Stimulated activated CD4-positive, alpha-beta T cell treated with anti-CD3 and anti-CD28 coated beads, Interleukin-1b, Interleukin-23, amount 100 ng/mL, for 24 hours (primary cell): ENCODE results near the gene CPSF2.

Experiments
- DNase-seq, 4 experiments: peaks; one replicate each; pipeline ENCODE4 v3.0.0-alpha.2; 2020; ENCODE audit warnings: low read depth in 4 of 4, low spot score in 1 of 4

The CPSF2 gene

GRCh38 chr14:92121670-92122350 is at the start of gene CPSF2, which contains the start of gene NDUFB1:
Gene CPSF2, plus strand, starts transcription at chr14:92121969. Its CDS starts 9,016 bp downstream, at chr14:92130985.
Gene NDUFB1, minus strand, starts transcription at chr14:92121706. Its CDS starts 4,069 bp downstream, at chr14:92117637.
- peak; percentile 72 to 82 (median 78) for DNase-seq

GRCh38 chr14:92074555-92074954 is 47.2 kb upstream of the CPSF2 start:
- no peak for DNase-seq

- no peak for DNase-seq
Measured at GRCh38 chr14:92088494-92088893, 33.3 kb upstream of the CPSF2 start.

- DNase-seq, result no peak
Measured at GRCh38 chr14:92093320-92093719, 28.4 kb upstream of the CPSF2 start.

GRCh38 chr14:92099802-92100201 is 22.0 kb upstream of the CPSF2 start:
- no peak for DNase-seq

- DNase-seq, result no peak
Measured at GRCh38 chr14:92103363-92103989, 18.3 kb upstream of the CPSF2 start.

- no peak for DNase-seq
Measured at GRCh38 chr14:92105073-92105892, 16.5 kb upstream of the CPSF2 start.

- peak in 1 of 4 experiments; percentile 8 for DNase-seq
Measured at GRCh38 chr14:92105893-92106142, 16.0 kb upstream of the CPSF2 start.

GRCh38 chr14:92106143-92106926 is 15.4 kb upstream of the CPSF2 start, which contains the start of gene ATXN3:
Gene ATXN3, minus strand, starts transcription at chr14:92106582. Its CDS starts 30 bp downstream, at chr14:92106552.
- DNase-seq, result peak; percentile 85 to 94 (median 90)

GRCh38 chr14:92108345-92109254 is 13.2 kb upstream of the CPSF2 start:
- no peak for DNase-seq

GRCh38 chr14:92109490-92109889 is 12.3 kb upstream of the CPSF2 start:
- DNase-seq, result no peak

GRCh38 chr14:92121207-92121669 is 531 bp upstream of the CPSF2 start:
- peak in 1 of 4 experiments; percentile 11 for DNase-seq

- DNase-seq, result peak in 1 of 4 experiments; percentile 2
Measured at GRCh38 chr14:92122351-92122677, 545 bp downstream of the CPSF2 start.

- DNase-seq, result no peak
Measured at GRCh38 chr14:92122761-92123160, 992 bp downstream of the CPSF2 start.

GRCh38 chr14:92134456-92134855 is 12.7 kb downstream of the CPSF2 start:
- no peak for DNase-seq

GRCh38 chr14:92135269-92135668 is 13.5 kb downstream of the CPSF2 start:
- DNase-seq, result no peak

- no peak for DNase-seq
Measured at GRCh38 chr14:92143309-92143708, 21.5 kb downstream of the CPSF2 start.

GRCh38 chr14:92143962-92144361 is 22.2 kb downstream of the CPSF2 start:
- DNase-seq, result no peak

GRCh38 chr14:92144708-92145107 is 22.9 kb downstream of the CPSF2 start:
- DNase-seq, result no peak

- no peak for DNase-seq
Measured at GRCh38 chr14:92153581-92153980, 31.8 kb downstream of the CPSF2 start.
